GM21360 (cell line): ENCODE results near the gene CMIP.

Source experiments
- ATAC-seq: cut with Tn5 transposase; IDR thresholded peaks from one replicate; pipeline ENCODE4 v1.9.1; 2021; ENCODE audit warnings: mild to moderate bottlenecking, moderate library complexity; ENCODE audit not compliant: unreplicated experiment

CMIP gene

DNA sequence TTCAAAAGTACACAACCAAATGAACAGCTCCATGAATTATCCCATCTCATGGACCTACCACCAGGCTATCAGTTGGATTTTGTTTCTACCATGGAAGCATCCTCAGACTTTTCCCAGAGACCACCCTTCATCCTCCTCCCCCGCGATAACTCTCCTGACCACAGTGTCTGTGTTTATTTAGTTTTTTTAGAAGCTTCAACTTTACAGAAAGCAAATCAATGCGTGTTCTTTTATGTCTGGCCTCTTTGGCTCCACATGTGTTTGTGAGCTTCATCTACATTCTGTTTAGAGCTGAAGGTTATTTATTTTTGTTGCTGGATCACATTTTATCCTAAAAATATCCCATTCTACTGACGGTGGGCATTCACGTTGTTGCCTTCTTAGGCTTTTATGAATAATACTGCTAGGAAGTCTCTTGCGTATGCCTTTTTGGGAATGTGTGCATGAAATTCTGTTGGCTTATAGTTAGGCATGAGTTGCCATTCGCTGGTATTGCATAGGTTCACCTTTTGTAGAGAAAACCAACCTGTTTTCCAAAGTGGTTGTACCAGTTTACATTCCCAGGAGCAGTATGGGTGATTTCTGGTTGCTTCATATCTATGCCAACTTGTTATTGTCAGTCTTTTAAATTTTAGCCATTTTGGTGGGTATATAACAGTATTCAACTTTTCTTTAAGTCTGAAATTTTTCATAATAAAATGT lies 83.0 kb downstream of the CMIP start:
- ATAC-seq, result no peak

- ATAC-seq, result no peak
Observed at GRCh38 chr16:81528256-81528655, 83.6 kb downstream of the CMIP start.

DNA sequence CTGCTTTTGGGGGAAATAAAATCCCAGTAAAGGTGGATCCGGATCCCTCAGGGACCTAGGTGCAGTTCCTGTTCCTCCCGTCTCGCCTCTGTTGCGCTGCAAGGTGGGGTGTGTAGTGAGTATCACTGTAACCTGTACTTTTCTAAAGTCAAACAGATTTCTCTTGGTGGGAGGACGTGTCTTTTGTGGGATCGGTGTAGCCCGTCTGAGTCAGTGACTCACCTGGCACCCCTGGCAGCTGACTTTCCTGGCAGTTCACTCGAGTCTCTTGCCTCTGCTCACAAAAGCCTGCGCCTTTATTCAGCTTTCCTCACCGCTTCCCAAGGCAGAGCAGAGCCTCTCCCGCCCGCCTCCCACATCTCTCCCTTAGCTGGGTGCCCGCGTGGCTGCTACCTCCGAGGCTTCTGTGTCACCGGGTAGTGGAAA lies 85.7 kb downstream of the CMIP start:
- ATAC-seq, result no peak

GRCh38 chr16:81530814-81531213 lies 86.2 kb downstream of the CMIP start:
- no peak for ATAC-seq

DNA sequence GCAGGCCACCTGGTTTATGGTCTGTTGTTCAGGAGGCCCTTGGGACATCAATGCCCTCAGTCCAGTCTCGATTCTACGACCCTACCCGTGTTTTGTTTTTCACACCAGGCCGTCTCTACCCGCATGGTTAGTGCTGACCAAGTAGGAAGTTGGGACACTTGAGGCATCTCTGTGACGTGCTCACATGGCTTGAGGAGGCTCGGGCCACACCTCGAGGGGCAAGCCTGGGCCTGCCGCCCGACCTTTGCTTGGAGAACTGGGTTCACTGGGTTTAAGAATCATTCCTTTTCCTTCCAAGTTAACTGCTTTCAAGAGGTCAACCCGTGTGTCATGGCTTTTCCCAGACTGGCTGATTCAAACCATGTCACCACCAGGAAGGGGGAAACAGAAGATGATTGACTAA lies 86.8 kb downstream of the CMIP start:
- ATAC-seq, result no peak

DNA sequence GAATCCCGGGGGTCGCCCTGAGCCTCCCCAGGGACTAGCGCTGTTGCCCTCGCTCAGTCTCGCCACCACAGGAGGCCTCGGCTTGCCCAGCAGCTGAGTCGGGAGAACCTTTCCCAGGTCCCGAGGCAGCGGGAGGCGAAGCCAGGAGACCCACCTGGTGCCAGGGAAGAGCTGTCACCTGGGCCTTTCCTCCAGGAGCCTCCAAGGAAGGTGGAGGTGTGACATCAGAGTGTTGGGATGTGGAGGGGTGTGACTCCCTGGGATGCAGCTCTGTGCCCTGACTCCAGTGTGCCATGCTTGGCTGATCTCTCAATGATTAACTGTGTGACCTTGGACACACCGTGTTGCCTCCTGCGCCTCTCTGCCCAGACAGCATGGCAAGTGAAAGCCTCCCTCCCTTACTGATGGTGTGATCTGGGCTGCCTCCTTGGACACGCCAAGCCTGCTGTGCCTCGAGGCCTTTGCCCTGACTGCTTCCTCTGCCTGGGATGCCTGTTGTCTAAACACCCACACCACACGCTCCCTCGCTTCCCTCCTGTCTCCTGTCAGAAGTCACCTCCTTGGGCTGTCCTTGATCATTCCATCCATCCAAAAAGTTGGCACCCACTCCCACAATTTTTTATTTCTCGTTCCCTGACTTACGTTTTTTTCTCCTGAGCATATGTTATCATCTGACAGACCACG lies 88.0 kb downstream of the CMIP start:
- ATAC-seq, result no peak

DNA sequence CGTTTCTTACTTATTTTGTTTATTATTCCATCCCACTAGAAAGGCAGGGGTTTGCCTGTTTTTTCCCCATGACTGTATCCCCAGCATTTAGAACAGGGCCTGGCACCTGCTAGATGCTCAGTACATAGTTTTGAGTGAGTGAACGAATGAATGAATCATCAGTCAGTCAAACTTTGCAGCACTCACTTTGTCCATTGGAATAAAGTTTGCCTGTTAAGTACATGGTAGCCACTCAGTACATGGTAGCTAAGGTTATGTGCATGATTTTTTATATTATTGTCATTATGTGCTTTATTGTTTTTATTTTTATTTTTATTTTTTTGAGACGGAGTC lies 88.5 kb downstream of the CMIP start:
- ATAC-seq, result no peak

- ATAC-seq, result no peak
Observed at GRCh38 chr16:81535679-81536360, 91.2 kb downstream of the CMIP start.

GRCh38 chr16:81536648-81537047 lies 92.0 kb downstream of the CMIP start:
- ATAC-seq, result no peak

DNA sequence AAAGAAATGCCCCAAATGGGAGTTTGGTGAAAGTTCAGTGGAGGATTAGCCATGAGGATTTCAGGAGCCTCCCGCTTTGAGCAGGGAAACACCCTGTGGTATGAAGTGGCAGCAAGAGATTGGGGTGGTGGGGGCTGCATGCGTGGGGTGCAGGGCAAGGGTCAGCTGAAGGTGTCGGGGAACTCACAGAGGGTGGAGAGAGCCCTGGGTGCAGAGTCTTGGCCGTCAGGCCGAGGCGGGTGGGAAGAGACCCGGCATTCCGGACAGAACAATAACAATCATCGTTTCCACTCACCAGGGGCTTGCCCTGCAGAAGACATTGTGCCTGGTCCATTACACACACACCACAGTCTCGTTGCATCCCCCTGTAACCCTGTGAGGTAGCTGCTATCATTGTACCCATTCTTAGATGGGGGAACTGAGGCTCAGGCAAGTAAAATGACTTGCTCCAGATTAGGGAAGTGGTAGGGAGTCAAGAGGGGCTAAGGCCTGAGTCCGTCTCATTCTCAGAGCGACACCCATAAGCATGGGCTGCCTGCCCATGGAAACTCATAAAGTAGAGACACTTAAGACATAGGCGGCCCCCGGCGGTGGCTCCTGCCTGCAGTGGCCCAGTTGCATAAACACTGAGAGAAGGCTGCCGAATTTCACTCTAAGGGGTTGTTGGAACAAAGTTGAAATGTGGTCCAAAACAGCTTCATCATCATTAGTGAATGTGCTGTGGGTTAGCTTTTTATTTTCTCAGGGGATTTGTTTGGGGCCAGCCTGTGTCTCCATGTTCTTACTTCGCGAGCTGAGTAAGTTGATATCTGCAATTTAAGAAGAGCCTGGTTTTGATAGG lies 93.3 kb downstream of the CMIP start:
- ATAC-seq, result no peak

DNA sequence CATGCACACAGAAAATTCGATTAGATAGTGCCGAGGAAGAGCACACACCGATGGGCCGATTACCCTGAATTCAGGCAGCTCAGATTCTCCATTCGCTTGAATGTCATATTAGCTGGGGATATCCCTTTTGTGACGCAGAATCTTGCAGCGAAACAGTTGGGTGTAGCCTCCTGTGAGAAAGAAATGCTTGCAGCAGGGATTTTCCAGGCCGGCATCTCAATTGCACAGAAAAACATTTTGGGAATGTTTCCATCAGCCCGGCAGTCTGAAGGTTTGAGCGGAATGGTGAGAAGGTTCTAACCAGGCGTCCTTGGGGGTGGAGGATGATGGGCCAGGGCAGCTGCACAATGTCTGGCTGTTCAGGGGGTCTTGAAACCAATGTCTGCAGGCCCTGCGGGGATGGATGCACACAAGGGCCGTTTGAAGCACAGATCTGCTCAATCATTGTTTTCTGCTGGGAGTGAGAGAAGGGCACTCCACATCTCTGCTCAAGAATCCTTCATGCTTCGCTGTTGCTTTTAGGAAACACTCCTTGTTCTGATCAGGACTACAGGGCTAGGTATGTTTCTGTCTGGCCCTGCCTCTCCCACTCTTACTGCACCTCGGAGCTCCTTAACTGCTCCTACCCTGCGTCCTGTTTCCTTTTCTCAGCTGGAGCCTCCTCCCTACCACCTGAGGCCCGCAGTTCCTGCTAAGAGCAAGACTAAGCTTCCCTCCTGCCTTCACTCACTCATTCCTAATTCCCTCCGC lies 94.6 kb downstream of the CMIP start:
- no peak for ATAC-seq

- ATAC-seq, result no peak
Observed at GRCh38 chr16:81539759-81540472, 95.3 kb downstream of the CMIP start.

DNA sequence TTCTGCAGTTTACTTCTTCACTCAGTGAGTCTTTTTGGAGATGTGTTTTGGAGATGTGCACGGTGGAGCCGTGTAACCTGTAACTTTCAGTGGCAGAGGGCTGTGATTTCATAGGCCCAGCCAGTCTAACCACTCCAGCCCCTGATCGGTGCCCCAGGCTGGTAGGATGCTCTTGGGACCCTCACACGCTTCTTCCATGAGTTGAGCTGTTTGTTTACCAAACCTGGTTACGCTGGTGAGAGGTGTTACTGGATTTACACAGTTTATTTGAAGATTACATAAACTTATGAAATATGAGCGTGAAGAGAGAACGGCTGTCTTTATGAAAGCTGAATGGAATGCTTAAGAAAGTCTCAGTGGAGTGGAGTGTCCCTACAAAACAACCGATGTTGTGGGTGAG lies 96.7 kb downstream of the CMIP start:
- ATAC-seq, result no peak

- ATAC-seq, result no peak
Observed at GRCh38 chr16:81542609-81543570, 98.3 kb downstream of the CMIP start.

DNA sequence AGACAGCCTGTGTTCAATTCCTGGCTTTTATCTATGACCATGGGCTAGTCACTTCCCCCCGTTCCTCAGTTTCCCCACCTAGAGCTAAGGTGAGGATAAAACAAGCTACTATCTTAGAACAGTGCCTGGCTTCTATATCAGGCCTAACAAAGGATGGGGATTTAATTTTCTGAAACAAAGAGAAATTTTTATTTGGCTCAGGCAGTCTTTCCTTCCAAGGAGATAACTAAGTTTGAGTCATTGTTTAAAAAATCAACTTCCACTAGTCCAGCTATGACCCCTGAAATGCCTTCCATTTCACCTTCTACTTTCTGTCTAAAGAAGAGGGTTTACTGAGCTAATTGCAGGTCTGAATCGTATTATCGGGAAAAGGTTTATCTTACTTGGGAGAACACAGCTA lies 99.0 kb downstream of the CMIP start:
- no peak for ATAC-seq

DNA sequence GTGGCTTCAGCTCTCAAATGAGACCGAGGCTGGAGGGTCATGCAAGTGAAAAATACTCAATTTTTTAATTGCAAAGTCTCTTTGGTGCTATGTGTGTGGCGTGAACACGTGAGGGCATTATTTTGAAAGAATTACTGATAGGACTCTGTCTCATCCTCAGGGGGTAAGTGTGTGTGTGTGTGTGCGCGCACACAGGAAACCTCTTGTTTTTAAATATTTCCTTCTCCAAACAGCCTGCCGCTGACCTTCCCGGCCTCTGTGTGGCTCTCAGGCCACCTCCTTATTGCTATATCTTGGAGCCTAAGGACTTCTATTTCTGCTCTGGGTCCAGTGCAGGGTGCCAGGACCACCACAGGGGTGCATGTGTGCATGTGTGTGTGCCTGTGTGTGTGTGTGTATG lies 99.7 kb downstream of the CMIP start:
- ATAC-seq, result no peak

DNA sequence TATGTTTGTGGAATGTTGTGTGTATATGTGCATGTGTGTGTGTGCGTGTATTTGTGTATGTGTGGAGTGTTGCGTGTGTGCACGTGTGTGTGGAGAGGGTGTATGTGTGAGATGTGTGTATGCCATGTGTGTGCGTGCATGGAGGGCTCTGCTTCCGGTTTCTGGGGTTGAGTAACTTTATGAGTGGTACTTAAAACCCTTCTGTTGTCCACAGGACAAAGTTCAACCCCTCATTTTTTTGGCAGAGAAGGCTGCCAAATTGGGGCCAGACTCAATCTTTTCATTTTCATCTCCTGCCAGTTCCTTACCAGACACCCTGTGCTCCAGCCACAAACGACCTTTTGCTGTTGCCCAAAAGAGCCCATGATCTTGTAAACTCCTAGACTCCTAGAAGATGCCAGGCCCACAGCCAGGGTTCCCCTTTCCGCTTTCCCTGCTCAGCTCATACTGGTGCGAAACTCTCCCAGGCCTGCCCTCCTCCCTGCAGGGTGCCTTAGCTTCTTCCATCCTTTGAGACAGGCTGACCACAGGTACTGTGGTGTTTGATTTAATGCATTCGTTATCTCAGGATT lies 100.2 kb downstream of the CMIP start:
- ATAC-seq, result no peak

DNA sequence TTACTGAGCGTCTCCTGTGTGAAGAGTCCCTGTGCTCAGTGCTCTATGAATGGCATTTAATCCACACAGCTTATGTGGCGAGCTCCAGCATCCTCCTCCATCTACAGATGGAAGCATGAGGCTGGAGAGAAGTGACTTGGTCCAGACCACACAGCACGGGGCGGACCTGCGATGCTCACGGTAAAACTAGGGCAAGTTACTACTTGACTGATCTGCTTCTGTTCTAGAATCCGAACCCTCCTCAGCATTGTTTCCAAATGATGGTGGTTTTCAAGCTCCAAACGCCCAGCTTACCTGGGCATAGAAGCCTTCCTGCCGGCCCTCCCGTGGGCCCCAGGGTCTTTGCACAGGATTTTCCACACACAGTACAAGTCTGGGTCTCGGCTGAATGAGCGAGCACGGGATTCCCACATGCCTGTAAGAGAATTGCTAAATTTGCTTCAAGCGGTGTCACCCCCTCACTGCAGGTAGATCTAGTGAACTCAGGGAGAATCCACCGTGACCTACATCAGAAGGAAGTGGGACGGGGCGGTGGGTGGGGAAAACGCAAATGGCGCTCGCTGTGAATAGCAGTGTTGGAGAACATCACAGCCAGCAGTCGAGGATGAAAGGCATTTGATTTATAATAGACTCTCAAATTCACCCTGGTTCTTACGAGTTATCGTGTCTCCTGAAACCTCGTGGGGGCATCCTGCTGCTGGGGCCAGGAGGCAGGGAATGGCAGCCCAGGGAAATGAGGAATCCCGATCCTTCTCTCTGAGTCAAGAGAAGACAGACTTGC lies 101.1 kb downstream of the CMIP start:
- ATAC-seq, result no peak
